Measurements from ENCODE around the gene KDM3A.

DNA sequence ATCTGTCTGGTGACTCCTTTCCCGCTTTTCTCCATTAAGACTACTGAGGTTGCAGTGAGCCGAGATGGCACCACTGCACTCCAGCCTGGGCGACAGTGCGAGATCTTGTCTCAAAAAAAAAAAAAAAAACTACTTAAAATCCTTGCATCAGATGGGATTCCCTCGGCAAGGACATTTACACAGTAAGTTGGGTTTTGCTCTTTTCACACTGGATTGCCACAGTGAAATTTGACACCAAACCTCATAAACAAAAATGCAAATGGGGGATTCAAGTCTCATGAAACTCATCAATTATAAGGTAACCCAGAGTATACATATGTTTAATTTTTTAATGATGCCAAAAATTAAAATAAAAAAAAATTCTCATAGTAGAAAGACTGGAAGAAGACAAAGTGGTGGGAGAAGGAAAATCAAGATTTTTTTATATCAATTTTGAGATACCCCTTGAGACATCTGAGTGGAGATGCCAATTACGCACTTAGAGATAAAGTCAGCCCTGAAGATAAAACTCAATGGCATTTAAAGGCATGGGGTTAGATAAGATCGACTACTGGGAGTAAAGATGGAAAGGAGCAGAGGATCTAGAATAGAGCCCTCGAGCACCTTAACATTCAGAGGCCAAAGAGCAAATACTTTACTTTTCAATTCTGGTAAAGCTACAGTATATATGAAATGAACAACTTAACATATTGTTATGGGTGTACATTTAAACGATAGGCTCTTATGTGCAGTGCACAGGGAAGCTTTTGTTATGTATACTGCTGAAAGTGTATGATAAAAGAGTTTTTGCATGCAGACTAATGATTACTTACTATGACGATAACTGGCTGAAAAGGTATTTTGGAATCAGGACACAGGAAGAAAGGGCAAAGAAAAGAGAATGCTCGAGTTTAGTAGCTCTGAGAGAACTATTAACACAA lies 84.5 kb downstream of the KDM3A start:
- no peak for TF ChIP-seq POLR2A (IDR thresholded peaks at IDR 0.05)
- TF ChIP-seq, protein P1, sequence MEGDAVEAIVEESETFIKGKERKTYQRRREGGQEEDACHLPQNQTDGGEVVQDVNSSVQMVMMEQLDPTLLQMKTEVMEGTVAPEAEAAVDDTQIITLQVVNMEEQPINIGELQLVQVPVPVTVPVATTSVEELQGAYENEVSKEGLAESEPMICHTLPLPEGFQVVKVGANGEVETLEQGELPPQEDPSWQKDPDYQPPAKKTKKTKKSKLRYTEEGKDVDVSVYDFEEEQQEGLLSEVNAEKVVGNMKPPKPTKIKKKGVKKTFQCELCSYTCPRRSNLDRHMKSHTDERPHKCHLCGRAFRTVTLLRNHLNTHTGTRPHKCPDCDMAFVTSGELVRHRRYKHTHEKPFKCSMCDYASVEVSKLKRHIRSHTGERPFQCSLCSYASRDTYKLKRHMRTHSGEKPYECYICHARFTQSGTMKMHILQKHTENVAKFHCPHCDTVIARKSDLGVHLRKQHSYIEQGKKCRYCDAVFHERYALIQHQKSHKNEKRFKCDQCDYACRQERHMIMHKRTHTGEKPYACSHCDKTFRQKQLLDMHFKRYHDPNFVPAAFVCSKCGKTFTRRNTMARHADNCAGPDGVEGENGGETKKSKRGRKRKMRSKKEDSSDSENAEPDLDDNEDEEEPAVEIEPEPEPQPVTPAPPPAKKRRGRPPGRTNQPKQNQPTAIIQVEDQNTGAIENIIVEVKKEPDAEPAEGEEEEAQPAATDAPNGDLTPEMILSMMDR (IDR thresholded peaks at IDR 0.05), result no peak
- no peak for TF ChIP-seq POLR2AphosphoS5 (IDR thresholded peaks at IDR 0.05)
